C4-2B (cell line): Measurements from ENCODE around the gene RB1.

Experiments used
- CTCF ChIP-seq: fragments of 450-650 bp; conservative IDR thresholded peaks from 2 replicates; pipeline ENCODE4 v1.5.1; 2017; ENCODE audit warnings: mild to moderate bottlenecking
- ZFX ChIP-seq: fragments of 450-650 bp; IDR thresholded peaks from 2 replicates; pipeline ENCODE4 v1.6.1; 2017

GRCh38 chr13:48411147-48411794 is 107.7 kb downstream of the RB1 start:
- TF ChIP-seq CTCF (no peak), ZFX (no peak)
